HG02571 (cell line): ENCODE data around the gene CAD.
"Not testable (repeated sequence)": the region's sequence is repeated elsewhere in the genome, so short reads cannot be mapped to it uniquely, and the experiment has no call there.

Experiments
- ATAC-seq: cut with Tn5 transposase; IDR thresholded peaks from one replicate; pipeline ENCODE4 v1.9.1; 2021; ENCODE audit warnings: mild to moderate bottlenecking, moderate library complexity; ENCODE audit not compliant: unreplicated experiment

CAD gene

DNA sequence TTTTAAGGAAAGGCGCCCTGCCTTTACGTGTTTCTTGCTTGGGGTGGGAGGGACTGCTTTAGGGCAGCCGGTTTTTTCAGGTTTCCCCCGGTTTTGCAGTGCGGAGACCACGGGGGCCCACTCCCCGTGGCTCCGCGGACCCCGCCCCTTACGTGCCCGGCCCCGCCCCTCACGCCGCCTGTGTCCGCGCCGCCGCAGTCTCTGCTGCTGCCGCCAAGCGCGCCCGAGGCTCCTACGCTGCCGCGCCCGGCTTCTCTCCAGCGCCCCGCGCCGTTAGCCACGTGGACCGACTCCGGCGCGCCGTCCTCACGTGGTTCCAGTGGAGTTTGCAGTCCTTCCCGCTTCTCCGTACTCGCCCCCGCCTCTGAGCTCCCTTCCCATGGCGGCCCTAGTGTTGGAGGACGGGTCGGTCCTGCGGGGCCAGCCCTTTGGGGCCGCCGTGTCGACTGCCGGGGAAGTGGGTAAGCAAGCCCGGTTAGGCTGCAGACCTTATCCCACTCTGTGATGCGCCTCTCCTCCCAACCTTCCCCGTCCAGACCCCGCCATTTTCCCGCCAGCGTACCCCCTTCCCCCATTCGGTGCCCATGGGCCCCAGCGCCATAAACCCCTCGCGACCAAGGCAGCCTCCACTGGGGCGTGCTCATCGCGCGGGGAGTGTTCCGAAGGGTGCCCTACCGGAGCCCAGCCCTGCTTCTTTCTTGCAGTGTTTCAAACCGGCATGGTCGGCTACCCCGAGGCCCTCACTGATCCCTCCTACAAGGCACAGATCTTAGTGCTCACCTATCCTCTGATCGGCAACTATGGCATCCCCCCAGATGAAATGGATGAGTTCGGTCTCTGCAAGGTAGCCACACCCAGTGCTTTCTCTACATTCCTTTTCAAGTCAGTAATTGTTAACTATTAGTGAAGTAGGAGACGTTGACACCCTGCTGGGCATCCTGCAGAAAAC, at the start of gene CAD:
CAD (plus strand) TSS at position 197 of the 949 bp plus-strand sequence; CDS start at position 380, 183 bp downstream.
- ATAC-seq: peak; percentile 77

DNA sequence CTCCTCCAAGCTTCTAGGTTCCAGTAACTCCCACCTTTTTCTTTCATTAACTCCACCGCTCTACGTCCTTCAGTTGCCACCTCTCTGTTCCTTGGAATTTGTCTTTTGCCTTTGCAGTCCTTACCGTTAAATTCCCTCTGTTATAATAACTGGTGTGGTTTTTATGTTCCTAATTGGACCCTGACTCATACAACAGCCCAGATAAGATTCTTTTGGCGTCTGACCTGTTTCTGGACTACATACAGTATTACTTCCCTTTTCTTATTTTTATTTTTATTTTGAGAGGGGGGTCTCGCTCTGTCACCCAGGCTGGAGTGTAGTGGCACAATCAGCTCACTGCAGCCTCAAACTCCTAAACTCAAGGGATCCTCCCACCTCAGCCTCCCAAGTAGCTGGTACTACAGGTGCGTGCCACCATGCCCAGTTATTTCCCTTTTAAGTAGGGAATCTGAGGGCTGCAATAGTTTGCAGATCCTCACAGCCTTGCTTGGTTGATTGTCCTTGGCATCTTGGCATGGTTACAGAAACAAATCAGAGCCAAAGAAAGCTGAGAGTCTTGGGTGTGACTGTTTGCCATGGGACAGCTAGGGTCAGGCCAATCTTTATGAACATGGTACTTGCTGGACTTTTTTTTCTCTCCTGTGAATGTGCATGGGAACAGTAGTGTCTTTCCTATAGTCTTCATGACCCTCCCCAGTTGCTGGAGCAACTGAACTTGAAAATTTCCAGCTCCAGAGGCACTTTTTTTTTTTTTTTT, 46.4 kb upstream of the CAD start:
- ATAC-seq: no peak

GRCh38 chr2:27171351-27171848, 45.8 kb upstream of the CAD start:
- no peak for ATAC-seq

- no peak for ATAC-seq
Observed at GRCh38 chr2:27174638-27175037, 42.5 kb upstream of the CAD start.

- ATAC-seq: no peak
Observed at GRCh38 chr2:27175330-27175729, 41.8 kb upstream of the CAD start.

- ATAC-seq: not testable (repeated sequence)
Observed at GRCh38 chr2:27175781-27176180, 41.4 kb upstream of the CAD start.

DNA sequence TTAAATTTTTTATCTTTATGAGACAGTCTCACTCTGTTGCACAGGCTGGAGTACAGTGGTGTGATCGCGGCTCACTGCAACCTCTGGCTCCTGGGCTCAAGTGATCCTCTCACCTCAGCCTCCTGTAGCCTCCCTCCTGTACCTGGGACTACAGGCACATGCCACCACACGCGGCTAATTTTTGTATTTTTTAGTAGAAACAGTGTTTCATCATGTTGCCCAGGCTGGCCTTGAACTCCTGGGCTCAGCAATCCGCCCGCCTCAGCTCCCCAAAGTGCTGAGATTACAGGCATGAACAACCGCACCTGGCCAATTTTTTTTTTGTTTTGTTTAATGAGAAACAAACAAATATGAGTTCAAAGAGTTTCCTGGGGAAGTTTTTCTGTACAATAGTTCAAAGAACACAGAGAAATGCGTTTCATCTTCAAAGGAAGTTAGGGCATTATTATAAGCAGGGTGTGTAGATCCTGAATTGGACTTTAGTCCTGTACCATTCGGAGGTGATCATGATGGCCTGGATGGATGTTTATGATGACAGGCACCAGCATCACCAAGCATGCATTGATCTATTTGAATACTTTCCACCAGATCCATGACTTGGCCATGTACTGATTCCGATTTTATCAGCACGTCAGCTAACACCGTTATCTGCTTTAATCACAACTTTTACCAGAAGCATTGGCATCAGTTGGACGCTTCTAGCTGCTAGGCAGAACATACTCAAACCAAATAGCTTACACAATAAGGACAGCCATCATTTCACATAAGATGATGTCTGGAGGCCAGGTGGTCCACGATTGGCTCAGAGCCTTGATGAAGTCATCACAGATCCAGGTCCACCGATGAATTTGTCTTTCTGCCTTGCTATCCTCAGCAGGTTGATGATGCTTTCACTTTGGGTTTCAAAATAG, 39.5 kb upstream of the CAD start:
- ATAC-seq: no peak

- ATAC-seq: no peak
Observed at GRCh38 chr2:27178469-27178868, 38.7 kb upstream of the CAD start.

GRCh38 chr2:27179344-27180000, 37.7 kb upstream of the CAD start:
- ATAC-seq: no peak

- ATAC-seq: no peak
Observed at GRCh38 chr2:27182346-27182745, 34.8 kb upstream of the CAD start.

DNA sequence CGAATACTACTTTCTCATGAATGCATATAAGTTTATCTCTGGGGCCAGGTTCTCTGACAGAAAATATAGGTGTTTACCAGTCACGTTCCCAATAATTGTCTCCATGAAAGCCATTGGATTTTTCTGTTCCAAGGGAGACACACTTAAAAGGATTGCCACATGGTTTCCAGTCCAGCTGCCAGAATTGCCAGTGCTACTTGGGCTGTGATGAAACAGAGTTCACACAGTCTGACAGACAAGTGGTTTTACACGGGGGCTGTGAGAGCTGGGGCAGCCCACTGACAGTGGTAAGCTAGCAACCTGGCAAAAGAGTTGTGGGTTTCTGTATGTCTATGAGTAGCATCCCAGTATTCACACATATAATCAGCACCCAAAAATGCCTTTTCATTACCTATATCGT, 33.1 kb upstream of the CAD start:
- no peak for ATAC-seq

- ATAC-seq: no peak
Observed at GRCh38 chr2:27185331-27186026, 31.7 kb upstream of the CAD start.

DNA sequence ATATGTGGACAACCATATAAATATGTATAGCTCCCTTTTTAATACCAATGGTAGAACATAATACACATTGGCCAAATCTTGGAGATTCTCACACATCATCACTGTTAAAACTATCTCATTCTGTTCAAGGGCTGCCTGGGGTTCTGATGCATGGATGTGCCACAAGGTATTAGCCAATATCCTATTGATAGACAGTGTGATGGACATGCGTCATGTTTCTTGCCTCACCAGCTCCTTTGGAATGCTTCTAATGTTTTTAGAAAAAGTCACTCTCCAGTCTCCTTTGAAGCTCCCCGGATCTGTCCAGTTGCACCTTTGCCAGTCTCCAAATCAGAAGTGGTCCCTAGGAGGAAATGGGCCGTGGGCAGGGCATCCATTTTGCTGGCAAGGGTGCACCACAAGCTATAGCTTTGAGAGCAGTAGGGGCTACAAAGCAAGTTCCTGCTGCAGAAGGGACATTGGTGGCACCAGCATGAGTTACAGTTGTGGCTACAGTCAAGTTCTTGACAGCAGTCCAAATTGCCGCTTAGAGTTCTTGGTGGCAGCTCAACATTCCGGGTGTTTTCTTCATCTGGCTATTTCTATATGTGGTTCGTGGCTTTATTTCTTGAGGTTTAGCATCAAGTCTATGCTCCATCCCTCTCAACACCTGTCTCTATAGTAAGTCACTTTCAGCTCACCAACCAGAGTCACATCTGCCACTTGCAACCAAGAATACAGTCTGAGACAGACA, 30.4 kb upstream of the CAD start:
- no peak for ATAC-seq

GRCh38 chr2:27189989-27190388, 27.2 kb upstream of the CAD start:
- no peak for ATAC-seq

DNA sequence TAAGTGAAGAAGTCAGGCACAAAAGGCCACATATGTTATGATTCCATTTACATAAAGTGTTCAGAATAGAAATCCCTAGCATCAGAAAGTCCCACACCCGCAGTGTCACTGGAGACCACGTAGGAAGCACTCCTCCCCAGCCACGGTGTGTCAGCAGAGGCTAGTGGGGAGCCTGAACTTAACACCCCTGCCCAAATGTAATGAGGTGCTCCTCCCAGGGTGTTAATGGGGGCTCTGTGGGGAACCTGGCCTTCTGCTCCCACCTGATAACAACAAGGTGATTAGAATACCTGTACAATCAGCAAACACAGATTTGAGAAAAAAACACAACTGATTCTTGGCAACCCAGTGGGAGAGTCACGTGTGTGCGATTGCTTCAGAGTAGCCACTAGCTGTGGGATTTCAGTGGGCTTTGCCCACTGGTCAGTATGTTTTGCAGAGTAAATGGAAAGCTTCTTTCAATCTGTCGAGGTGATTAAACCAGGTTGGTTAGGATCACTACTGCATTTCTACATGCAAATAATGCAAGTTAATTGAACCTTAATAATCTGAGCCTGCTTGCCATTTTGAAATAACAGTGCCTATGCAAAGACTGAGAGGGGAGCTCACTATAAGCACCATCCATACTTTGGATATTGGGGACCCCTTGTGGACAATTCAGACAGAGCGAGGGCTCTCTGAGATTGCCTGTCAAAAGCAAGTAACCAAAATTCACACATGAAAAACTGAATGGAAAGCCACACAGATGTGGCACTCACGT, 25.9 kb upstream of the CAD start:
- ATAC-seq: no peak

DNA sequence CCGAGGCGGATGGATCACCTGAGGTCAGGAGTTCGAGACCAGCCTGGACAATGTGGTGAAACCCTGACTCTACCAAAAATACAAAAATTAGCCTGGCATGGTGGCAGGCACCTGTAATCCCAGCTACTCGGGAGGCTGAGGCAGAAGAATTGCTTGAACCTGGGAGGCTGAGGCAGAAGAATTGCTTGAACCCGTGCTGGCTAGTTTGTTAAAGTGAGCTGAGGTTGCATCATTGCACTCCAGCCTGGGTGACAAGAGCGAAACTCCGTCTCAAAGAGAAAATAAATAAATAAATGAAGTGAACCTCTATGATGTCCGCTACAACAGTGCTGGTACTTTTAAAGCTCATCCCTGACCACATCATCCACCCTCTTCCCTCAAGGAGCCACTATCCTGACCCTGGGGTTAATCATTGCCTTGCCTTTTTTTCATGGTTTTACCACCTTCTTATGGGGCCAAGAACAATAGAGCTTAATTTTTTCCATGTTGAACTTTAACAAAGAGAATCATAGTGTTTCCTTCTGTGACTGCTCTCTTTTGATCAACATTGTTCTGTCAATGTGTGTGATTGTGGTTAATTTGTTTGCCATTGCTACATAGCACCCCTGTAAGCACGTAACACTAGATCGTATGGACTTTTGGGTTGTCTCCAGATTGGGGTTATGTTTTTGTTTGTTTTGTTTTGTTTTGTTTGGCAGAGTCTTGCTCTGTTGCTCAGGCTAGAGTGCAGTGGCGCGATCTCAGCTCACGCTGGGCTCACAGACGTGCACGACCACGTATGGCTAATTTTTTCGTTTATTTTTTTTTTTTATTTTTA, 22.4 kb upstream of the CAD start:
- ATAC-seq: no peak

DNA sequence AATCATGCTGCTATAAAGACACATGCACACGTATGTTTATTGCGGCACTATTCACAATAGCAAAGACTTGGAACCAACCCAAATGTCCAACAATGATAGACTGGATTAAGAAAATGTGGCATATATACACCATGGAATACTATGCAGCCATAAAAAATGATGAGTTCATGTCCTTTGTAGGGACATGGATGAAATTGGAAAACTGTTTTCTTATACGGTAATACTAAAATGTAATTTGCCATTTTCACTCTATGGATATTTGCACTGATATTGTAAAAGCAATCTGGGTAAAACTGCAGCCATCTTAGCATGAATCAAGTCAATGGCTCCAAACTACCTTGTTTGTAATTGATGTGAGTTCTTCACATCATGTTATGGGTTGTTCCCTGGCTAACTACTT, 21.4 kb upstream of the CAD start:
- ATAC-seq: not testable (repeated sequence)
